NCI-H345 treated with DMSO at 0.1 percent for 48 hours (cell line): ENCODE data around the gene ZFYVE26.

ENCODE experiments used
- DNase-seq: peaks from one replicate; lab custom pipeline; 2025; ENCODE audit not compliant: unreplicated experiment; lab: John Stamatoyannopoulos, UW

Gene ZFYVE26

GRCh38 chr14:67817750-67818438 is 1.5 kb upstream of the ZFYVE26 start:
- no peak for DNase-seq

DNA sequence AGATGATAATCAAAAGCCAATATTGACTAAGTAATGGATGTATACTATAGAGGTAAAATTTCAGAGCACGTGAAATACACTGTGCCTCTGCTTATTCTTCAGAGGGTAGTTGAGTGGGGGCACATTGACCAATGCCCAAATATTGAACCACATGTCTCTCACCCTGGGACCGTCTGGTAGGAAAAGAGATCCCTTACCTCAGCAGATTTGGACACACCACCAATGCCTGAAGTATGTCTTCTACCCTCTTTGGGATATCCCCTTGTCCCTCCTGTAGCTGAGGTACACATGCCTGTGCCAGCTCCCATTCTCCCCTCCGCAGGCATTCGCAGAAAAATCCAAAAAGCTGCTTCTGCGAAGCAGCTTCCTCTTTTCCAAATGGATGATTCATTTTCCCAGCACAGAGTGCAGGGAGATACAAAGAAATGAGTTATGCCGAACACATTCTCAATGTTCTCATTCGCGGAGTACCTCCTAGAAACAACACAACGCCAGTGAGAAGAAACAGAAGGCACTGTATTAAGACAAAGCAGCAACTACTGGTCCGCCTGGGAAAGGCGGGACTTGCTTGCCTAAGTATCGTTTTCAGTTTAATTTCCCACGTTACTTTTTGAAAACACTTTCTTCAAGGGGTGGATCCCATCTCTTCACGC is 691 bp downstream of the ZFYVE26 start:
- DNase-seq = no peak

GRCh38 chr14:67814821-67815220 is 1.6 kb downstream of the ZFYVE26 start:
- DNase-seq = no peak

GRCh38 chr14:67806246-67806645 is 10.1 kb downstream of the ZFYVE26 start:
- no peak for DNase-seq

DNA sequence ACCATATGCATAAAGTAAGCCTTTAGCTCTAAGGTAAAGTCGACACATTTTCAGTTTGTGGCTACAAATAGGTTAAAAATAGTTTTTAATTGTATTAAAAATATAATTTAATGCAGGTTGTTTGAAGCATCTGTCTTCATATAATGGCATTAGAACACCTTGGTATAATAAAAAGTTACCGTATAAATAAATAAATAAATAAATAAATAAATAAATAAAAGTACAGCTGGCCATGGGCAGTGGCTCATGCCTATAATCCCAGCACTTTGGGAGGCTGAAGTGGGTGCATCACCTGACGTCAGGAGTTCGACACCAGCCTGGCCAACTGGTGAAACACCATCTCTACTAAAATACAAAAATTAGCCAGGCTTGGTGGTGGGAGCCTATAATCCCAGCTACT is 15.6 kb downstream of the ZFYVE26 start:
- DNase-seq = no peak

DNA sequence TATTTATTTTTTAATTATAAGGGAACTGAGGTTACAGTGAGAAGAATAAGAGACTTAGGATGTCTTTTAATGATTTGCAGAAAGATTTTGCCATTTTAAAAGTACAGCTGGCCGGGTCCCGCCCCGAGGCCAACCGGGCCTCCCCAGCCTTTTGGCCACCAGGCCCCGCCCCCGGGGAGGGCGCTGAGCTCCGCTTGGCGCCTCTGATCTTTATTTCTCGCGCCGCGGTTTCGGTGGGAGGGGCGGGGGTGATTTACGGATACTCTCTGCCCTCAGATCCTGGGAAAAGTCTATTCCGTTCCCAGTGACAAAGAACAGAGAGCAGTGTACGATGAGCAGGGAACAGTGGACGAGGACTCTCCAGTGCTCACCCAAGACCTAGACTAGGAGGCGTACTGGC is 17.7 kb downstream of the ZFYVE26 start:
- no peak for DNase-seq

GRCh38 chr14:67787673-67788072 is 28.7 kb downstream of the ZFYVE26 start:
- no peak for DNase-seq

DNA sequence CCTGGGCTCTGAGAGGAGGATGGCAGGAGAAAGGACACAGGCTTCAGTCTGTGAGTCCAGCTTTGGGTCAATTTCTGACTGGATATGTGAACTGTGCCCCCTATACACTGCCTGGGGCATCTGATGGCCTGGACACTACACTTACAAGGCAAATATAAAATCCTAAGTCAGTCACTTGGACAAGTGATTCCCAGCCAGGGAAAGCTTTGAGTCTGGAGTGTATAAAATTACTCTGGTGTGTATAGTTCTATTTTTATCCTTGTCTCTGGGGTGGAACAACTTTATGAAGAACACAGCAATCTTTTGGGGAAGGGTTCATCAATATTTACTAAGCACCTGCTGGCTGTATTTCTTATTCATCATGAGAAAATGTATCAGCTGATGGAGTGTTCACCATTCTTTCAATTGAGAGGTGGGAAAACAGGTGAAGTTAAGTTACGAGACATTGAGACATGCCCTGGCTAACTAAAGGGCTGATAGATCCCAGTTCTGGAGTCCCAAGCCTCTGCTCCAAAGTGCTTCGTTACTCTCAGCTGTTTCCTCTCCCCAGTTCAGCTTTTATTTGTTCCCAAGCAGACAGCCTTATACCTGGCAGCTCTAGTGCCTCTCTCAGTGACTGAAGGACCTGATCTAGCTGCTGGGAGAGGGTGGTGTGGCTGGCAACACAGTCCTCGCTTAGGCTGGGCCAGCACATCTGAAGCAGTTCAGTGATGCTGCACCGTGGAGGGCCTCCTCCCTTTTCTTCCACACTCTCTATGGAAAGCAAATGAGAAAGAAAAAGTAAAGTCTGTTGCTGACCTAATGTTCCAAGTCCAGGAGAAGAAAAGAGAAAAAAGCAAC is 30.9 kb downstream of the ZFYVE26 start:
- no peak for DNase-seq

GRCh38 chr14:67784244-67784823 is 32.1 kb downstream of the ZFYVE26 start:
- DNase-seq = no peak

- no peak for DNase-seq
Observed at GRCh38 chr14:67782090-67782489, 34.3 kb downstream of the ZFYVE26 start.

- no peak for DNase-seq
Observed at GRCh38 chr14:67778792-67779191, 37.6 kb downstream of the ZFYVE26 start.

DNA sequence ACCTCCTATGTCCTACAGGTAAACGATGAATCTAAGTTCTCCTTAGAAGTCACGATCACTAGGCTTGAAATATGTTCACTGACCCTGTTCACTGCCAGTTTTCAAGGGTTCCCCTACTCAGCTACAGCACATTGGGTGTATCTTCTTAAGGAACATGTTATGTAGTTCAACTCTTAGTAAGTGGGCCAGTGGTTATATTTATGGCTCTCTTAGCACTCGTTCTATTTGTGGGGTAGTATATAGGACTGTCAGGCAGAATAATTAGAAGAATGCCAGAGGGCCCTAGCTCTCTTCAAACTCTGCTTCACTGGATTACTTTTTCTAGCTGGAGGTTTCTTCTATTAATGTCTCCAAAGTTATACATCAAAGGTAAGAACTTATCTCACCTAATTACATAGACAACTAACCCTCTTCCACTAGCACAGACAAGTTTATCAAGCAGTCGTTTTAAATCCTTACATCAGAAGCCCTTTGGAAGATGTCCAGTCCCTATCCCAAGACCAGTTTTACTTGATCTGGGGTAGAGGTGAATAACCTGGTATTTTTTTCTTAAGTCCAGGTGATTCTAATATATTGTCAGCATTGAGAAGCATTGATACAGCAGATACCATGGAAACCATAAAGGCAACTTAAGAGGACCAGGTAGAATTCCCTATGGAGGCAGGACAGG is 39.6 kb downstream of the ZFYVE26 start:
- DNase-seq = no peak

DNA sequence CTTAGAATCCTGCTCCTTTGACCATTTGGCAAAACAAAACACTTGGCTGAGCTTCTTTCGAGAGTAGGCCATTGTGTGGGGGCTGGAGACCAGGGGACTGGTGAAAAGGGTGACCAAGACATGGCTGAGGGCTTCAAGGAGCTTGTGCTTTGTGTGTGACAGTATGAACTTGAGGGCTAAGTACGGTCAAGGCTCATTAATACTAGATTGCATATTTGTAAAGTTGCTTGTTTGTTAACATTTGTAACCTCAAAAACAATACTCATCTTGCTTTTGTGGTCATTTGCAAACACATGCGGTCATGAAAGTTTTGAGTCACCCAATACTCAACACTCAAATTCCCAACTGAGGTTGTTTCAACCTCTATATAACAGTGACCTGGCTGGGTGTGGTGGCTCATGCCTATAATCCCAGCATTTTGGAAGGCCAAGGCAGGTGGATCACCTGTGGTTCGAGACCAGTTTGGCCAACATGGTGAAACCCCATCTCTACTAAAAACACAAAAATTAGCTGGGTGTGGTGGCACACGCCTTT is 42.5 kb downstream of the ZFYVE26 start:
- DNase-seq = no peak

GRCh38 chr14:67768219-67768618 is 48.2 kb downstream of the ZFYVE26 start:
- no peak for DNase-seq

DNA sequence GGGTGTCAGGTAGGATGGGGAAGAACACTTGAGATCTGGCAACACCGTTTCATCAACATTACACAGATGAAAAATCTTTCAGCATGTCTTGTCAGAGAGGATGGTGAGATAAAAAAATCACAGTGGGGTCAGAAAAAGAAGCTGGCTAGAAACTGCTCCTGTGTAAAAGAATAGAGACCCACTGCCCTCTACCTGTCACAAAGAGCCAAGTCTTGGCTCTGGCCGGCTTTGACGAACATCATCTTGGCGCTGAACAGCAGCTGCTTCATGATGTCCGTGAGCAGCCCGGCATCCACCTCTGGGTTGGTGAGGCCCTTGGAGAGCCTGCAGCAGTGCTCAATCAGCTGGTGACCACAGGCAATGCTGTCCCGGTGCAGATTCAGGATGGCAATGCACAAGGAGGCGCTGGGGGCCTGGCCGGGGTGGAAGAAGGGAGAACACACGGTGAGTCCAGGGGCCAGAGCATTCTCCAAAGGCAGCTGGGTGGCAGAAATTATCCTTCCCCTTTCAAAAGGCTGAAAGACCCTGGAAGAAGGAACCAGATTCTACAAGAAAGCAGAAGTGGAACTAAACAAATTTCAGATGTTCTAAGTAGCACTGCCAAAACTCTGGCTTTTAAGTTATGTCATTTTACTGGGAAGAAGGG is 50.2 kb downstream of the ZFYVE26 start:
- no peak for DNase-seq

DNA sequence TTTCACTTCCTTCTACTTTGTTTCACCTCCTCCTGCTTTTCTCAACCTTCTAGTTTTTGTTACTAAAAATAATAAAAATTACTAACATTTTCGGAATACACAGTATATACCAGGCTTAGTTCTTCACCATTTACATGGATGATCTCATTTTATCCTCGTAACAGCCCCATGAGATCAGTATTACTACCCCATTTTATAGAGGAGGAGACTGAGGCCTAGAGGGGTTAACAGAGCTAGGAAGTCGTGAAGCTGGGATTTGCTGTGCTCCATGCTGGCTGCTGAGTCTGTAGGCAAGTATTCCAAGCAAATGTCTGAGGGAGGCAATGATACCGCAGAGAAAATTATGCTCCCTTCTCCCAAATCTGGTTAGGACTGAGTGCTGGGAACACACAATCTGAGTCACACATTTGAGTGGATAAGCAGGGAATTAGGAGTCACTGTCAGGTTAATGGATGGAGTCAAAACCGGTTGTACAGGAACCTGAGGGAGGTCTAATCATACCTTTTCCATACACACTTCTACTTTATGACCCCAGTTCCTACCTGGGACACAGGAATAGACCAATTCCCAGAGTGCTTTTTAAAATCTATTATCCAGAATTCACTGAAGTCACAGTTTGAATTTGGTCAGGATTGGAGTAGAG is 51.1 kb downstream of the ZFYVE26 start:
- no peak for DNase-seq

GRCh38 chr14:67764496-67764895 is 51.9 kb downstream of the ZFYVE26 start:
- DNase-seq = no peak

DNA sequence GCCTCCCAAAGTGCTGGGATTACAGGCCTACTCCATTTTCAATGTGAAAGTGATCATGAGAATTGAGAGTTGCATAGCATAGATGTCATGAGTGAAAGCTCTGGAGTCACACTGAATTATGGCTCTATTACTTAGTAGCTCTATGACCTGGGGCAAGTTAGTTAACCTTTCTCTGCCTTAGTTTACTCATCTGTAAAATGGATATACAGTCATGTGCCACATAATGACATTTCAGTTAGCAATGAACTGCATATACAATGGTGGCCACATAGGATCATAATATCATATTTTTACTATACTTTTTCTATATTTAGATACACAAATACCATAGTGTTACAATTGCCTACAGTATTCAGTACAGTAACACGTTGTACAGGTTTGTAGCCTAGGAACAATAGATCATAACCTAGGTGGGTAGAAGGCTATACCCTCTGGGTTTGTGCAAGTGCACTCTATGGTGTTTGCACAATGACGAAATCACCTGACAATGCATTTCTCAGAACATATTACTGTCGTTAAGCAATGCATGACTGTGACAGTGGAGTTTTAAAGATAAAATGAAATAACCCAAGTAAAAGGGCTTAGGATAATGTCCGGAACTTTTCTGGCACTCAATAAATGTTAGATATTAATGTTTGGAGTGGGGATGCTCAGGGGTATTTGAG is 53.1 kb downstream of the ZFYVE26 start:
- DNase-seq = no peak

DNA sequence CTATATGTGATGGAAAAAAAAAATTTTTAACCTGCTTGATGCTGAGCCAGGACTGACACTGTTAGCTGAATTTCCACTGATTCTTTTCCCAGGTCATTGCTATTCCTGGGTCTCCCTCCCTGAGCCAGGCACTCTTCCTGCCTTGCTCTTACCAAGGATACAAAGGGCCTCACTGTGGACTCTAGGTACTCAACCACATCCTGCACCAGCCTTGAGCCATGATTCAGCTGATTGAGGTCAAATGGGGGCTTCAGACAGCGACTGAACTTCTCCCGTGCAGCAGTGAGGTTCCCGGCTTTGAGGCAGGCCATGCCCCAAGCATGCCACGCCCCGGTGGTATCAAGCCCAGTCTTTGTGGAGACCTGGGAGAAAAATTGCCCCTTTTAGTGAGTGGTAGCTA is 54.3 kb downstream of the ZFYVE26 start:
- DNase-seq = no peak
